IPS DF 19.7 (cell line): ENCODE measurements around the gene DDX31.
"Not testable (repeated sequence)": the region's sequence is repeated elsewhere in the genome, so short reads cannot be mapped to it uniquely, and the experiment has no call there.

Experiments used
- DNase-seq: peaks from one replicate; pipeline ENCODE4 v3.0.0-alpha.2; 2013; ENCODE audit warnings: low read depth, low spot score

Gene DDX31

GRCh38 chr9:132579427-132579798, 90.4 kb downstream of the DDX31 start:
- DNase-seq, result no peak

- DNase-seq, result no peak
Observed at GRCh38 chr9:132578367-132578932, 91.3 kb downstream of the DDX31 start.

GRCh38 chr9:132577119-132577518, 92.7 kb downstream of the DDX31 start:
- no peak for DNase-seq

- DNase-seq, result no peak
Observed at GRCh38 chr9:132575811-132576210, 94.0 kb downstream of the DDX31 start.

- DNase-seq, result no peak
Observed at GRCh38 chr9:132575005-132575609, 94.7 kb downstream of the DDX31 start.

- DNase-seq, result no peak
Observed at GRCh38 chr9:132572921-132573320, 96.9 kb downstream of the DDX31 start.

- no peak for DNase-seq
Observed at GRCh38 chr9:132571806-132572600, 97.8 kb downstream of the DDX31 start.

- DNase-seq, result not testable (repeated sequence)
Observed at GRCh38 chr9:132568787-132569186, 101.0 kb downstream of the DDX31 start.

- no peak for DNase-seq
Observed at GRCh38 chr9:132564526-132564925, 105.3 kb downstream of the DDX31 start.

- no peak for DNase-seq
Observed at GRCh38 chr9:132562306-132562573, 107.5 kb downstream of the DDX31 start.

- DNase-seq, result no peak
Observed at GRCh38 chr9:132560616-132561202, 109.1 kb downstream of the DDX31 start.

GRCh38 chr9:132559711-132560110, 110.1 kb downstream of the DDX31 start:
- DNase-seq, result no peak

- no peak for DNase-seq
Observed at GRCh38 chr9:132557159-132557558, 112.6 kb downstream of the DDX31 start.

- no peak for DNase-seq
Observed at GRCh38 chr9:132556714-132557113, 113.1 kb downstream of the DDX31 start.

- DNase-seq, result no peak
Observed at GRCh38 chr9:132556235-132556634, 113.5 kb downstream of the DDX31 start.

GRCh38 chr9:132555528-132555927, 114.3 kb downstream of the DDX31 start:
- no peak for DNase-seq

GRCh38 chr9:132554755-132555154, 115.0 kb downstream of the DDX31 start:
- DNase-seq, result no peak

GRCh38 chr9:132552041-132552440, 117.7 kb downstream of the DDX31 start:
- no peak for DNase-seq

- no peak for DNase-seq
Observed at GRCh38 chr9:132551556-132551955, 118.2 kb downstream of the DDX31 start.

- no peak for DNase-seq
Observed at GRCh38 chr9:132548751-132549640, 120.8 kb downstream of the DDX31 start.

- no peak for DNase-seq
Observed at GRCh38 chr9:132547976-132548730, 121.6 kb downstream of the DDX31 start.
